NCI-H446 treated with DMSO at 0.1 percent for 48 hours (cell line): ENCODE results near the gene ANGPTL4.
"Not testable (repeated sequence)": the region's sequence is repeated elsewhere in the genome, so short reads cannot be mapped to it uniquely, and the experiment has no call there.

Experiments
- DNase-seq: peaks from one replicate; lab custom pipeline; 2025; lab: John Stamatoyannopoulos, UW

ANGPTL4 gene

GRCh38 chr19:8389891-8390616 lies 26.1 kb downstream of the ANGPTL4 start, which contains the start of gene RAB11B:
RAB11B (plus strand) TSS chr19:8390360; CDS start chr19:8390417, 57 bp downstream.
- DNase-seq: peak; percentile 100

DNA sequence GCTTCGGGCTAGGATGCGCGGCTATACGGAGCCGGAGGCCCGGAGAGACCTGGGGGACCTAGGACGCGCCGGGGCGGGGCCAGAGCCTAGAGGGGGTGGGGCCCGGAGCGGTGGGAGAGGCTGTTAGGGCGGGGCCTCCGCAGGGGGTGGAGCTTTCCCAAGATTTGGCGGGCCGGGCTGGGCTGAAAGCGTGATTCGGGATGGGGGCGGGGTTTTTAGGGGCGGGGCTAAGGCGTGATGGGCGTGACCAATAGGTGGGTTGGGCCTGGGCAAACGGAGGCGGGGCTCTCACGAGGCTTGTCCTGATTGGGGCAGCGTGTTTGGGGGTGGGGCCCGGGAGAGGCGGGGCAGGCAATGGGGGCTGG lies 26.6 kb downstream of the ANGPTL4 start:
- peak; percentile 79 for DNase-seq

DNA sequence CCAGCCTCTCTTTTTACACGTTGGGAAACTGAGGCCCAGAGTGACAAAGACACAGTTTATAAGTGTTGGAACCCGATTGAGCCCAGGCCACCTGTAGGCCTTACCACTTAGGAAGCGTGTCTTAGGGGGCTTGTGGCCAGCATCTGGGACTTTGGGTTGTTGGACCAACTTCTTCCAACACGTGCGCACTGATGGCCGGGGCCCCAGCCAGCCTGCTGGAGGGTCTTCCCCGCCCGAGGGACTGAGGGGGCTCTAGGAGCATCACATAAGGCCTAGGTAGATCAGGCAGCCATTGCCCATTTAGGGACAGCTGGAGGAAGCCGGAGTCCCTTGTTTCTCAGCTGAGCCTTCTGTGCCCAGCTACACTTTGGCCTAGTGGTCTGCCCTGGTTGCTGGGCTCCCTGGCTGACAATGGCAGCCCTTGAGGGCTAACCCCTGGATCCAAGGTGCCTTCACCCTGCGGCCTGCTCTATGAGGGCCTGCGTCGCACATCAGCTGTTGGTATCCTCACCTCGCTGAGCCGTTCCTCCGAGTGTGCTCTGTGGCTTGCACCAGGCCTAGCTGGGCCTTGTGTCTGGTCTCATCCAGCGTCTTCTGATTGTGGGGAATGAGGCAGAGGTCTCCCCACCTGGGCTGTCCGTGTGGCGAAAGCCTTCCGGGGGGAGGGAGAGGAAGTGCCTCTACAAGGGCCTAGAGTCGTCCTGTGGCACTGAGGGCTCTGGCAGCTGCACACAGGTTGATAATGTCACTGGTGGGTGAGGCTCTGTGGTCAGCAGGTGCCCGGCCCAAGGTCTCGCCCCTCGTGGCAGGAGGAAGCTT lies 27.5 kb downstream of the ANGPTL4 start:
- DNase-seq: no peak

- DNase-seq: no peak
These were observed 28.1 kb downstream of the ANGPTL4 start for GRCh38 chr19:8392017-8392591.

DNA sequence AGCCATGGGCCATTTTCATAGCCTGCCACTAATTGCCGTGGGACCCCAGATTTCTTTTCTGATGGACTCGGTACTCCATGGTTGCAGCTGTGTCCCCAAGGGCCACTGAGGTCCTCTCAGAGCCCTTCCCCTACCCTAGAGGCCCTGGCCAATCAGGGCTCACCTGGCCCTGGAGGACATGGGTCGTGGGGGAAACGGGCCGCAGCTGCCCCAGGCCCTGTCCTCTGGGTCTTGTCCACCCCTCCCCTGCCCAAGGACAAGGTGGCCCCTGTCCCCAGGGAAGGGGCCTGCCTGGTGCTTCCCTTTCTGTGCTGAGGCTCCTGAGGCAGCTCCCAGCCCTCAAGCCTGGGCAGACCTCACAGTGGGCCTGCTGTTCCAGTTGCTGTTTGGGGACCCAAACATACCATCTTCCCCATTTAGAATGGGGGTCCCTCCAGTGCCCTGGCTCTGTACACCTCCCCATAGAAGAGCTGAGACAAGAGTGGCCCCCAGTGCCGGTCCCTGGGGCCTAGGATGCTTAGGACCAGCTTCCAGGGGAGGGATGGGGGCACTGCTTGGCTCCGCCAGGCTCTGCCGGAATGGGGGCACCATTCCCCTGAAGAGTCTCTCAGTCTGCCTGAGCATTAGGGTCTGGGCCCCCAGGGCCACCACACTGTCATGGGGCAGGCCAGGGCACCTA lies 29.4 kb downstream of the ANGPTL4 start:
- DNase-seq: no peak

GRCh38 chr19:8393871-8394250 lies 29.9 kb downstream of the ANGPTL4 start:
- DNase-seq: no peak

GRCh38 chr19:8395621-8396082 lies 31.7 kb downstream of the ANGPTL4 start:
- DNase-seq: no peak

GRCh38 chr19:8396185-8396562 lies 32.2 kb downstream of the ANGPTL4 start:
- DNase-seq: no peak

- no peak for DNase-seq
These were observed 32.7 kb downstream of the ANGPTL4 start for GRCh38 chr19:8396563-8397203.

GRCh38 chr19:8397271-8397670 lies 33.3 kb downstream of the ANGPTL4 start:
- no peak for DNase-seq

DNA sequence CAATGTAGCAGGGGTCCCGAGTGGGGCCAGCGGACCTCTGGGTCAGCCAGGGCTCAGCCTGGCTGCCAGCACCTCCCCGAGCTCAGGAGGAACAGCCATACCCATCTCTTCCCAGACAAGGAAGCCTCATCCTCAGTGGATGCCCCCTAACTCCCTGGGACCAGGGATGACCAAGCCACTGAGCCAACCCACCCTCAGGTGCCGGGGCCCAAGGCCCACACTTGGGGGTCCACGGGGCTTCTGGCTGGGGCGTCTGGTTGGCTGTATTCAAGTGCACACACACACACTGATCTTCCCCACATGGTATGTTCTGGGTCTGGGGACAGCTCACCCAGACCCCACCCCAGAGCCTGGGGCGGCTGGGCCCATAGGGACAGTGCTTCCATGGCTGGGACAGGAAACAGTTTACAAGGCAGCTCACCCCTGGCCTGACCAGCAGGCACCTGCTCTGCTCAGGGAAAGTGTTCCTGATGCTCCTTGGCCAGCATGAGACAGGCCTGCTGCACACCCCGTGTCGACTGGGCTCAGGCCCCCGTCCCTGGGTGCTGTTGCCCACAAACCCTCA lies 33.9 kb downstream of the ANGPTL4 start:
- DNase-seq: no peak

DNA sequence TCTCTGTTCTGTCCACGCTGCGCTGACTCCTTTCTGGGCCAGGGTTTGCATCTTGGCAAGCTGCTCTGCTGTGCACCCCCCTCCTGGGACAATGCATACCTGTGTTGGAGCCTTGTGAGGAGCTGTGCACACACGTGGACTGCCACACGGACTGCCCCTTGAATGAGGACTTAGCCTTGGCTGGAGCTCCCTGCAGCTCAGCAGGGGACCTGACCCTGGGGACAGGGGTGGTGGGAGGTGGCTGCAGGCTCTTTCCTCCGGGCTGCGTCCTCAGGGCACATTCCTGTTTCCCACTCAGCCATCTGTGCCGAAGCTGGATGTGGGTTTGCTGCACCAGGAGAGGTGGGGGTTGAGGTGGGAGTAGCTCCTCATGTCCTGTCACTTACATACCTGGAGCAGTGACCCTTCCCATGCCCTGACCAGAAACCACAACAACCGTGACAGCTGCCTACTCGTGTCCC lies 34.4 kb downstream of the ANGPTL4 start:
- DNase-seq: no peak

DNA sequence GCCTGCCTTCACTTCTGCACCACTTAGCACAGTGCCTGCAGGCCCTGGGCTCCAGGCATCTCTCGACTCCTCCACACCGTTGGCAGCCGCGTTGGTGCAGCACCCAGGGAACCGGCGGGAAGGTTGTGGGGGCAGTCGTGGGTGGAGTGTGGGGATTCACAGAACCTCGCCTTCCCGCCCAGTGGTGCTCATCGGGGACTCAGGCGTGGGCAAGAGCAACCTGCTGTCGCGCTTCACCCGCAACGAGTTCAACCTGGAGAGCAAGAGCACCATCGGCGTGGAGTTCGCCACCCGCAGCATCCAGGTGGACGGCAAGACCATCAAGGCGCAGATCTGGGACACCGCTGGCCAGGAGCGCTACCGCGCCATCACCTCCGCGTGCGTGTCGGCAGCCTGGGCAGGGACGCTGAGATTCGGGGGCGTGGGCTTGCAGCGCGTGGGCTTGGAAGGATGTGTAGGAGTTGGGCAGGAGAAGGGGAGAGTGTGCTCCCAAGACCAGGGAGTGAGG lies 35.8 kb downstream of the ANGPTL4 start:
- no peak for DNase-seq

GRCh38 chr19:8401981-8402411 lies 38.0 kb downstream of the ANGPTL4 start:
- DNase-seq: no peak

- no peak for DNase-seq
These were observed 39.3 kb downstream of the ANGPTL4 start for GRCh38 chr19:8403098-8403819.

- DNase-seq: no peak
These were observed 39.8 kb downstream of the ANGPTL4 start for GRCh38 chr19:8403820-8404109.

DNA sequence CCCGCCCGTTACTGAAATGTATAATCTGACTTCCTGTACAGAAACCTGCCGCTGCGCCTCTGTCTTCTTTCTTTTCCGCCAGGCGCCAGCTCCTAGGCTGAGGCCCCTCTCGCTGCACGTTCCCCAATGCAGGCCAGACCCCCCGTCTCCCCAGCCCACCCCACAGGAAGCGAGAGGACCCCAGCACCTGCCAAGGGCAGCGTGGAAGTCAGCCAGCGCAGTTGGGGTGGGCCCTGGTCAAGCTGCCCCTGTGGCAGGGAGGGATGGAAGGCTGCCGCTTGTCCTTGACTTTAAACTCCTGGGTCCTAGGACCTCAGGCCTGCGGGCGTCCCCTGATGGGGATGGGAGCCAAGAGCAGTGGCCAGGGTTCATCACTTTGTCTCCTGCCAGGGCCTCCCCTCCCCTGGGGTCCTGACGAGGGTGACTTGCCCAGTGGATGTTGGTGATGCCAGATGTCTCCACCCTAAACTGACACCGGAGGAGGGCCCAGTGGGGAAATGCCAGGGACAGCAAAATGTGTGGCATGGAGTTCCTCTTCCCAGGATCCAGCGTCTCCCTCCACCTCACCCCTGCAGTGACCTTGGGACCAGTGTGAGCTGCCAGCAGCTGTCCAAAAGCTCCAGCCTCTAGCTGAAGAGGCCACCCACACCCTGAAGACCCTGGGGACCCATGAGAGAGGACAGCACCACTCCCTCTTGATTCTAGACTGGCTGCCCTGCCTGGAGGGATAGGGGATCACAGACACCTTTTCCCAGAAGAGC lies 40.6 kb downstream of the ANGPTL4 start:
- DNase-seq: no peak

DNA sequence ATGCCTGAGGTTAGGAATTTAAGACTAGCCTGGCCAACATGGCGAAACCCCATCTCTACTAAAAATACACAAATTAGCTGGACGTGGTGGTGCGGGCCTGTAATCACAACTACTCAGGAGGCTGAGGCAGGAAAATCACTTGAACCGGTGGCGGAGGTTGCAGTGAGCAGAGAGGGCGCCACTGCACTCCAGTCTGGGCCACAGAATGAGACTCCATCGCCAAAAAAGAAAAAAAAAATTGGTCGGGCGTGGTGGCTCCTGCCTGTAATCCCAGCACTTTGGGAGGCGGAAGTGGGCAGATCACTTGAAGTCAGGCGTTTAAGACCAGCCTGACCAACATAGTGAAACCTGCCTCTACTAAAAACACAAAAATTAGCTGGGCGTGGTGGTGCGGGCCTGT lies 46.8 kb downstream of the ANGPTL4 start:
- not testable (repeated sequence) for DNase-seq

DNA sequence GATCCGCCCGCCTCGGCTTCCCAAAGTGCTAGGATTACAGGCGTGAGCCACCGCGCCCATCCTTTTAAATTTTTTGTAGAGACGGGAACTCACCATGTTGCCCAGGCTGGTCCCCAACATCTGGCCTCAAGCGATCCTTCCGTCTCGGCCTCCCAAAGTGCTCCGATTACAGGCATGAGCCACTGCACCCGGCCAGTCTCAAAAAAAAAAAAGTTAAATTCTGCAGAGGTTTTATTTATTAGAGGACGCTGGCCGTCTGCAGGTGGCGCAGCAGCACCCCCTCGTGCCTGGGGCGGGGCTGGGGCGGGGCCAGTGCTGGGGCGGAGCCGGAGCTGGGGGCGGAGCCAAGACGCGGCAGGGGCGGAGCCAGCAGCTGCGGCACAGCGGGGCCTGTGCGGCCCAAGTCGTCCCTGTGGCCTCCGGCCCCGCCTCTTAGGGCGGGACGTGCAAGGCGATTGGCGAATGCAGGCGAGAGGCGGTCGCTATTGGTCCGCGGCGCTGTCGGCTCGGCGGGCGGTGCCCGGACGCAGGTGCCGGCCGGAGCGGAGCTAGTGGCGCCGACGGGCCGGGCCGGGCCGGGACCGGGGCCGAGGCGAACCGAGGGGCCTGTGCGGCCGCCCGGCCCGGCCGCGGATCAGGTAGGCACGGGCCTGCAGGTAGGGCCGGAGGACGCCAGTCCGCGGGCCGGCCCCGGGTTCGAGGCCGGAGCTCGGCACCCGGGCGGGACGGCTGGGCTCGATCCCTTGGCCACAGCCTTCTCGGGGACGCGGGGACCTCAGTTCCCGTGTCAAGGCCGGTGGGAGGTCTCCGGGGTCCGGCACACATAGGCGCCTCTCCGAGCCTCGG lies 49.1 kb downstream of the ANGPTL4 start, which contains the start of gene MARCHF2:
TSS of gene MARCHF2 (plus strand) at position 523 of the 846 bp plus-strand sequence. CDS start 8,536 bp downstream, outside the sequence.
- DNase-seq: peak; percentile 91
